Mucosa of gallbladder (tissue), 1 donor: ENCODE results near the gene TUBB8B. TPM values are rescaled to one million over a fixed set of nuclear protein-coding genes. Genes with fewer than 3 reads are reported as not detected.
"Not testable (repeated sequence)": the region's sequence is repeated elsewhere in the genome, so short reads cannot be mapped to it uniquely, and the experiment has no call there.

Experiments
- DNase-seq: peaks from one replicate; pipeline ENCODE4 v3.0.0-alpha.2; 2020; ENCODE audit warnings: low spot score
- total RNA-seq: library from RNA; stranded (reverse); gene quantifications from one replicate; pipeline ENCODE4 v1.2.1, GENCODE V29; 2021
- donor health status: DM: no; HTN: no; CAD: no.

Gene TUBB8B
- total RNA-seq, 1 donor from 2014 or later: not detected

DNA sequence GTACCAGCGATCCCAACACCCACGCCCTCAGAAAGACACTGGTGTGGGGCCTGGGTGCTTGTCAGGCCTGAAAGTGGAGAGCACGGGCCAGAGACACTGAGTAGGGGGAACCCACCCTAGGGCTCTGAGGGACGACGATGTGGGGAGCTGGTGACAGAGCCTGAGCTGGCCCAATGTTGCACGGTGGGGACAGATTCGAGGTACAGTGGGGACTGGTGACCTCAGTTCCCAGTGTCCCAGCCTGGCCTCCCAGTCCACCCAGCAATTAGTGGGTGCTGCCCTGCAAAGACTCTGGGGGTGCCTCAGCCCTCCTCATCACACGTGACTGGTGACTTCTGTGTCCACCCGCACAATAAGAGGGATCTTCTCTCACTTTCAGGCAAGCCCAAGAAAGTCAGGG lies 36.6 kb downstream of the TUBB8B start:
- DNase-seq: not testable (repeated sequence)

DNA sequence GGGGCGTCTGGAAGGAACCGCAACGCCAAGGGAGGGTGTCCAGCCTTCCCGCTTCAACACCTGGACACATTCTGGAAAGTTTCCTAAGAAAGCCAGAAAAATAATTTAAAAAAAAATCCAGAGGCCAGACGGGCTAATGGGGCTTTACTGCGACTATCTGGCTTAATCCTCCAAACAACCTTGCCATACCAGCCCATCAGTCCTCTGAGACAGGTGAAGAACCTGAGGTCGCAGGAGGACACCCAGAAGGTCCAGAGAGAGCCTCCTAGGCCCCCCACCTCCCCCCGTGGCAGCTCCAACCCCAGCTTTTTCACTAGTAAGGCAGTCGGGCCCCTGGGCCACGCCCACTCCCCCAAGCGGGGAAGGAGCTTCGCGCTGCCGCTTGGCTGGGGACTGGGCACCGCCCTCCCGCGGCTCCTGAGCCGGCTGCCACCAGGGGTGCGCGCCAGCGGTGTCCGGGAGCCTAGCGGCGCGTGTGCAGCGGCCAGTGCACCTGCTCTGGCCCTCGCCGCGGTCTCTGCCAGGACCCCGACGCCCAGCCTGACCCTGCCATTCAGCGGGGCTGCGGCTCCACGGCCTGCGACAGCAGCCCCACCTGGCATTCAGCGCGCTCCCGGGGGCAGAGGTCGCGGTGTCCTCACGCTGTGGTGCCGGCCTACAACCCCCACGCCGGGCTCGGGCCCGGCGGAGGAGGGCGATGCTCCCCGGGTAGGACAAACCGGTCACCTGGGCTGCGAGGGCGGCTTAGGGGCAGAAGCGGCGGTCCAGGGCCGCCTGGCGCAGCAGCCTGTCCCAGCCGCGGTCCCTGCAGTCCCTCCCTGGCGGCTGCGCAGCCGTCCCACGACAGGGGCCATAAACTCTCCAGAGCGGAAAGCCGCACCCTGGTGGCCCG lies 37.8 kb downstream of the TUBB8B start:
- not testable (repeated sequence) for DNase-seq

DNA sequence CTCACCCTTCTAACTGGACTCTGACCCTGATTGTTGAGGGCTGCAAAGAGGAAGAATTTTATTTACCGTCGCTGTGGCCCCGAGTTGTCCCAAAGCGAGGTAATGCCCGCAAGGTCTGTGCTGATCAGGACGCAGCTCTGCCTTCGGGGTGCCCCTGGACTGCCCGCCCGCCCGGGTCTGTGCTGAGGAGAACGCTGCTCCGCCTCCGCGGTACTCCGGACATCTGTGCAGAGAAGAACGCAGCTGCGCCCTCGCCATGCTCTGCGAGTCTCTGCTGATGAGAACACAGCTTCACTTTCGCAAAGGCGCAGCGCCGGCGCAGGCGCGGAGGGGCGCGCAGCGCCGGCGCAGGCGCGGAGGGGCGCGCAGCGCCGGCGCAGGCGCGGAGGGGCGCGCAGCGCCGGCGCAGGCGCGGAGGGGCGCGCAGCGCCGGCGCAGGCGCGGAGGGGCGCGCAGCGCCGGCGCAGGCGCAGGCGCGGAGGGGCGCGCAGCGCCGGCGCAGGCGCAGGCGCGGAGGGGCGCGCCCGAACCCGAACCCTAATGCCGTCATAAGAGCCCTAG lies 38.7 kb downstream of the TUBB8B start:
- DNase-seq: not testable (repeated sequence)

DNA sequence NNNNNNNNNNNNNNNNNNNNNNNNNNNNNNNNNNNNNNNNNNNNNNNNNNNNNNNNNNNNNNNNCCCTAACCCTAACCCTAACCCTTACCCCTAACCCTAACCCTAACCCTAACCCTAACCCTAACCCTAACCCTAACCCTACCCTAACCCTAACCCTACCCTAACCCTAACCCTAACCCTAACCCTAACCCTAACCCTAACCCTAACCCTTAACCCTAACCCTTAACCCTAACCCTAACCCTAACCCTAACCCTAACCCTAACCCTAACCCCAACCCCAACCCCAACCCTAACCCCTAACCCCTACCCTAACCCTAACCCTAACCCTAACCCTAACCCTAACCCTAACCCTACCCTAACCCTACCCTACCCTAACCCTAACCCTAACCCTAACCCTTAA lies 39.5 kb downstream of the TUBB8B start:
- DNase-seq: not testable (repeated sequence)

Other genes starting within 250 kb of the TUBB8B start
- 38.5 TPM for gene USP14, start 108.9 kb upstream of the TUBB8B start, total RNA-seq
- gene THOC1, start 218.4 kb upstream of the TUBB8B start, total RNA-seq: 27.5 TPM